DOHH2 (cell line): ENCODE data around the gene SVIL.
"Not testable (repeated sequence)": the region's sequence is repeated elsewhere in the genome, so short reads cannot be mapped to it uniquely, and the experiment has no call there.

Experiments
- CTCF ChIP-seq: fragments of 200-600 bp; sonication (generic); IDR thresholded peaks from one replicate; pipeline ENCODE4 v1.5.1; 2014; ENCODE audit warnings: antibody characterized with exemption, mild to moderate bottlenecking, low read depth, low read length; ENCODE audit not compliant: poor library complexity, severe bottlenecking
- EZH2phosphoT487 ChIP-seq: fragments of 200-600 bp; sonication (generic); IDR thresholded peaks from 2 replicates; pipeline ENCODE4 v1.6.1; 2017; ENCODE audit warnings: borderline replicate concordance, mild to moderate bottlenecking, antibody characterized with exemption, low read length, moderate library complexity, mixed read lengths

DNA sequence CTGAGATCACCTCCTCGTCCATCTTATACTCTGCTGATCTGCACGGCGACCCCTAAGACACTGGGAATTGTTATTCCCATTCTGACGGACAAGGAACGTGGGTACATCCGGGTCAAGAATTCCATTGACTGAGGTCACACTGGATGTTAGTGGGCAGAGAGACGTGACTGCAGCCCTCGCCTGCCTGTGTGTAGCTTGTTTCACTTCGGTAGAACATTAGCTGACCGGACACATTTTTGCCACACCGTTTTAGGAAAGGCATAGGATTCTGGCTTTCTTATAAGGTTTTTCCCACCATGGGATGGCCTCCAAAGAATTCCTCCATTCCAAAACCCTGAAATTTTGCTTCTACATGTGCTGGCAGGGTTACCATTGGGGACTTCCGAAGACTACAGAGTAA is 118.9 kb downstream of the SVIL start:
- TF ChIP-seq CTCF, EZH2phosphoT487: not testable (repeated sequence)
